ENCODE measurements around the gene EXOC6B. TPM values are rescaled to one million over a fixed set of nuclear protein-coding genes. Genes with fewer than 3 reads are reported as not detected.

EXOC6B gene
- total RNA-seq, 1 experiment from 2014 or later: 40.1 TPM

DNA sequence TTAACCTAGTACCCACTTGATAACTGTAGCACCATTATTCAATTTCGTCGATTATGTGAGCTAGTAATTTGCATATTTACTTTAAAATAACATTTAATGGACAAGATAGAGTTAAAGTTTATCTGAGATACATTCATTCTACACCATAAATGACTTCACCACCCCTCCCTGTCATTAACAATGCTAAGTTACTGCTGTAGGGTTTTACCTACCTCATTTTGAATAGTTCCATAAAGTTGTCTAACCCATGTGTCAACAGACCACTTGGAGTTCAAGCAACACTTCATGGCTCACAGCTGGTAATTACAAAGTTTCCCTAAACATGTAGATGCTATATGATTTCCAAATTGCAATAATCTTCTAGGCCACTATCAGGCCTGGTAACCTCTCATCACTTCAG lies 550.7 kb downstream of the EXOC6B start:
- H3K27me3 Mint-ChIP-seq (ENCODE audit: low read depth): no peaks in the 10 kb centered on the region
- no peak for DNase-seq
- TF ChIP-seq, protein P1, sequence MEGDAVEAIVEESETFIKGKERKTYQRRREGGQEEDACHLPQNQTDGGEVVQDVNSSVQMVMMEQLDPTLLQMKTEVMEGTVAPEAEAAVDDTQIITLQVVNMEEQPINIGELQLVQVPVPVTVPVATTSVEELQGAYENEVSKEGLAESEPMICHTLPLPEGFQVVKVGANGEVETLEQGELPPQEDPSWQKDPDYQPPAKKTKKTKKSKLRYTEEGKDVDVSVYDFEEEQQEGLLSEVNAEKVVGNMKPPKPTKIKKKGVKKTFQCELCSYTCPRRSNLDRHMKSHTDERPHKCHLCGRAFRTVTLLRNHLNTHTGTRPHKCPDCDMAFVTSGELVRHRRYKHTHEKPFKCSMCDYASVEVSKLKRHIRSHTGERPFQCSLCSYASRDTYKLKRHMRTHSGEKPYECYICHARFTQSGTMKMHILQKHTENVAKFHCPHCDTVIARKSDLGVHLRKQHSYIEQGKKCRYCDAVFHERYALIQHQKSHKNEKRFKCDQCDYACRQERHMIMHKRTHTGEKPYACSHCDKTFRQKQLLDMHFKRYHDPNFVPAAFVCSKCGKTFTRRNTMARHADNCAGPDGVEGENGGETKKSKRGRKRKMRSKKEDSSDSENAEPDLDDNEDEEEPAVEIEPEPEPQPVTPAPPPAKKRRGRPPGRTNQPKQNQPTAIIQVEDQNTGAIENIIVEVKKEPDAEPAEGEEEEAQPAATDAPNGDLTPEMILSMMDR (conservative IDR thresholded peaks at IDR 0.05): no peak
- Histone ChIP-seq H3K18ac (ENCODE audit: insufficient read length, low read depth, low read length) (no peak overlapping the region), H3K9me3 (ENCODE audit: control insufficient read depth, low read depth, low read length) (no peaks in the 10 kb centered on the region), H4K20me1 (ENCODE audit: control insufficient read depth, insufficient read depth, insufficient read length) (no peaks in the 10 kb centered on the region), H3K79me2 (ENCODE audit: insufficient read depth, low read length) (no peaks in the 10 kb centered on the region), H2AFZ (ENCODE audit: low read length) (no peak overlapping the region), H2BK120ac (ENCODE audit: low read depth, low read length, poor library complexity, severe bottlenecking) (no peak overlapping the region), H3K27ac (ENCODE audit: insufficient read length, low read depth, low read length) (no peak overlapping the region), H2BK5ac (ENCODE audit: insufficient read length, low read length) (no peak overlapping the region), H3K23ac (ENCODE audit: insufficient read length, low read depth, low read length) (no peak overlapping the region), H3K23me2 (ENCODE audit: insufficient read length, low read depth, low read length, poor library complexity, severe bottlenecking) (no peaks in the 10 kb centered on the region), H2BK15ac (ENCODE audit: low read depth, low read length) (no peak overlapping the region), H2BK20ac (ENCODE audit: low read depth, low read length, poor library complexity, severe bottlenecking) (no peak overlapping the region), H3K4ac (ENCODE audit: low read depth, low read length) (no peak overlapping the region), H3K4me1 (ENCODE audit: insufficient read depth, low read length) (no peaks in the 10 kb centered on the region), H4K91ac (ENCODE audit: insufficient read length, low read depth, low read length) (no peak overlapping the region), H3T11ph (ENCODE audit: low read length) (no peak overlapping the region), H3K14ac (ENCODE audit: insufficient read depth, low read length) (no peak overlapping the region), H3K27me3 (ENCODE audit: insufficient read depth, low read length) (no peaks in the 10 kb centered on the region), H3K9ac (ENCODE audit: extremely low read depth, insufficient read length, low read length) (no peak overlapping the region), H2BK12ac (ENCODE audit: insufficient read length, low read depth, low read length) (no peak overlapping the region), H3K79me1 (ENCODE audit: insufficient read depth, low read depth, low read length, poor library complexity, severe bottlenecking) (no peaks in the 10 kb centered on the region), H4K8ac (replicated peaks; ENCODE audit: insufficient read length, low read depth, low read length) (no peak overlapping the region), H3K4me2 (ENCODE audit: insufficient read depth, insufficient read length, low read length) (no peak overlapping the region), H3K56ac (ENCODE audit: insufficient read length, low read depth, low read length) (no peak overlapping the region), H2AK5ac (ENCODE audit: insufficient read length, low read length) (no peak overlapping the region), H4K5ac (ENCODE audit: insufficient read length, low read depth, low read length) (no peak overlapping the region)
- no peaks in the 10 kb centered on the region for H3K36me3 Mint-ChIP-seq (ENCODE audit: insufficient read depth in 1 of 3, low read depth in 3 of 3)
- H3K4me1 Mint-ChIP-seq: peaks cover 7 to 9% of the 10 kb centered on the region in 2 experiments
- no peak overlapping the region for H3K4me3 Mint-ChIP-seq
- H3K27ac Mint-ChIP-seq: no peak overlapping the region
- H3K9me3 Mint-ChIP-seq: no peaks in the 10 kb centered on the region
- no CpG with 5 or more reads among the region's 2 CpGs for WGBS (ENCODE audit: extremely low coverage, insufficient read length, low lambda C conversion rate)
